GM12874 (cell line): ENCODE measurements around the gene DUOX1.

Experiments
- CTCF ChIP-seq: IDR thresholded peaks from 2 replicates; pipeline ENCODE4 v1.5.1; 2011; ENCODE audit warnings: low read depth, mild to moderate bottlenecking, control low read depth, low read length, moderate library complexity; ENCODE audit not compliant: insufficient read depth

Gene DUOX1

GRCh38 chr15:45129651-45130129 lies at the start of gene DUOX1, which contains the start of gene DUOXA1:
DUOX1 (plus strand) TSS chr15:45129994; CDS start chr15:45131967, 1,973 bp downstream.
DUOXA1 (minus strand) TSS chr15:45129879; CDS start chr15:45123014, 6,865 bp downstream.
- TF ChIP-seq CTCF = no peak

GRCh38 chr15:45083223-45083622 lies 46.6 kb upstream of the DUOX1 start:
- no peak for TF ChIP-seq CTCF

GRCh38 chr15:45084163-45084562 lies 45.6 kb upstream of the DUOX1 start:
- TF ChIP-seq CTCF = no peak

GRCh38 chr15:45087513-45087912 lies 42.3 kb upstream of the DUOX1 start:
- TF ChIP-seq CTCF = peak; percentile 15; the same call in 1 of the 2 replicates

- TF ChIP-seq CTCF = no peak
Measured at GRCh38 chr15:45088801-45089711, 40.7 kb upstream of the DUOX1 start.

- TF ChIP-seq CTCF = no peak
Measured at GRCh38 chr15:45089712-45090373, 40.0 kb upstream of the DUOX1 start.

GRCh38 chr15:45091161-45091560 lies 38.6 kb upstream of the DUOX1 start:
- no peak for TF ChIP-seq CTCF
